ENCODE measurements around the gene SPHK1. TPM values are rescaled to one million over a fixed set of nuclear protein-coding genes. Genes with fewer than 3 reads are reported as not detected.
A peak's percentile ranks its signal among the peaks of the same experiment; 100 is the strongest.

Gene SPHK1
- total and polyA plus RNA-seq, 2 experiments from 2014 or later, result 72.3 to 113 TPM

DNA sequence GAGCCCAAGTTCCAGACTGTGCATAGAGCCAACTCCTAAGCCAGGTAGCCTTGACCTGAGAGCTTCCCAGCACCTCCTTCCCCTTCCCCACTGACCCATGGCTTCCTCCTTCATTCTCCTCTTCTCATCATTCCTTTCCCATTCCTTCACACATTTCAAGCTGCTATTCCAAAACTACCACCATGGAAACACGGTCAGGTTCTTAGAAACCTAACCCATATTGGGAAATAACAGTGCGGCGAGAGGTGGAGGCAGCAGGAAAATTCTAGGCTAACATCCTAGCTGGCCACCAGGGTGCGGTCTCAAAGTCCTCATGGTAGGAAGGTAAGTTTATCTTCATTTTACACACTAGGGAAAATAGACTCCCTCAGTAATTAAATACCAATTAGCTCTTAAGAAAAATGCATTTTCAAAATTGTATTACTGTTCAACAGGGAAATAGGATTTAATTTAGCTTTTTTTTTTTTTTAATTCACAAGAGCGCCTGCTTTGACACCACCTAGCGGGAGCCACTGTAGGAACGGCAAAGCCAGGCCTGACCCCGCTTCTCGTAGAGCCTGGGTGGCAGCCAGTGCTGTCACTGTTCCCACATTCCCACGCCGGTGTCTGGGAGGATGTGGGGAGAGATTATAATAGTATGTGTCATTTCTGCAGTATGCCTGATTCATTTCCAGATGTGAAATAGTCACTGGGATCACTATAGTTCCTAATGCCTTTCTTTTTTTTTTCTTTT lies 14.0 kb upstream of the SPHK1 start:
- H4K20me1 ChIP-seq (ENCODE audit: insufficient read depth), result no peaks in the 10 kb centered on the region
- TF ChIP-seq EZH2 (IDR thresholded peaks at IDR 0.05; ENCODE audit: insufficient read depth, poor library complexity, severe bottlenecking) (no peak), EZH2phosphoT487 (IDR thresholded peaks at IDR 0.05; ENCODE audit: insufficient read depth, low read depth) (no peak)
- H3K9me2 ChIP-seq (ENCODE audit: insufficient read depth), result no peaks in the 10 kb centered on the region
- H3K9ac ChIP-seq, result peak overlapping the region; percentile 79
- in situ Hi-C loops (cut with MboI), result no loop called here
- H3K4me1 ChIP-seq (ENCODE audit: insufficient read depth), result peaks cover 47% of the 10 kb centered on the region
- peaks cover 8% of the 10 kb centered on the region; the same call in 1 of the 2 replicates for H3K79me2 ChIP-seq (ENCODE audit: insufficient read depth)
- 0 out of 2 replicates have a peak overlapping the region, but pooled peaks have one; percentile 23 for H2AFZ ChIP-seq
- peak; percentile 99 for DNase-seq
- H3F3A ChIP-seq (ENCODE audit: insufficient read depth), result peaks cover 42% of the 10 kb centered on the region
- no peaks in the 10 kb centered on the region for H3K36me3 ChIP-seq (ENCODE audit: low read depth)
- H3K4me3 ChIP-seq, result peak overlapping the region; percentile 28; the same call in 1 of the 2 replicates
- peak overlapping the region; percentile 63 for H3K4me2 ChIP-seq (ENCODE audit: unreplicated experiment)
- no peaks in the 10 kb centered on the region for H3K27me3 ChIP-seq (replicated peaks; ENCODE audit: insufficient read depth)
- H3K9me3 ChIP-seq (ENCODE audit: low read depth), result no peaks in the 10 kb centered on the region
- peak overlapping the region; percentile 99 for H3K27ac ChIP-seq
- WGBS, 2 experiments (ENCODE audit: low coverage in 1 of 2, low lambda C conversion rate in 2 of 2, missing lambda C conversion rate in 2 of 2), result 15 to 17% methylated on average over 11 of the region's 11 CpGs

GRCh38 chr17:76371656-76372628 lies 12.5 kb upstream of the SPHK1 start:
- H3K27ac ChIP-seq, result peak overlapping the region; percentile 99
- no peak overlapping the region for H3K4me3 ChIP-seq
- peaks cover 8% of the 10 kb centered on the region; the same call in 1 of the 2 replicates for H3K79me2 ChIP-seq (ENCODE audit: insufficient read depth)
- no peak for TF ChIP-seq EZH2phosphoT487 (IDR thresholded peaks at IDR 0.05; ENCODE audit: insufficient read depth, low read depth)
- no peak for TF ChIP-seq EZH2 (IDR thresholded peaks at IDR 0.05; ENCODE audit: insufficient read depth, poor library complexity, severe bottlenecking)
- no peaks in the 10 kb centered on the region for H3K27me3 ChIP-seq (replicated peaks; ENCODE audit: insufficient read depth)
- no peaks in the 10 kb centered on the region for H3K9me2 ChIP-seq (ENCODE audit: insufficient read depth)
- peak overlapping the region; percentile 62 for H3K4me2 ChIP-seq (ENCODE audit: unreplicated experiment)
- 48 to 52% methylated on average over 16 of the region's 16 CpGs for WGBS, 2 experiments (ENCODE audit: low coverage in 1 of 2, low lambda C conversion rate in 2 of 2, missing lambda C conversion rate in 2 of 2)
- no peaks in the 10 kb centered on the region for H3K9me3 ChIP-seq (ENCODE audit: low read depth)
- no peaks in the 10 kb centered on the region for H3K36me3 ChIP-seq (ENCODE audit: low read depth)
- H2AFZ ChIP-seq, result no peak overlapping the region
- peak; percentile 98 for DNase-seq
- H4K20me1 ChIP-seq (ENCODE audit: insufficient read depth), result no peaks in the 10 kb centered on the region
- peaks cover 42% of the 10 kb centered on the region for H3F3A ChIP-seq (ENCODE audit: insufficient read depth)
- in situ Hi-C loops (cut with MboI), result no loop called here
- peaks cover 47% of the 10 kb centered on the region for H3K4me1 ChIP-seq (ENCODE audit: insufficient read depth)
- H3K9ac ChIP-seq, result peak overlapping the region; percentile 79

DNA sequence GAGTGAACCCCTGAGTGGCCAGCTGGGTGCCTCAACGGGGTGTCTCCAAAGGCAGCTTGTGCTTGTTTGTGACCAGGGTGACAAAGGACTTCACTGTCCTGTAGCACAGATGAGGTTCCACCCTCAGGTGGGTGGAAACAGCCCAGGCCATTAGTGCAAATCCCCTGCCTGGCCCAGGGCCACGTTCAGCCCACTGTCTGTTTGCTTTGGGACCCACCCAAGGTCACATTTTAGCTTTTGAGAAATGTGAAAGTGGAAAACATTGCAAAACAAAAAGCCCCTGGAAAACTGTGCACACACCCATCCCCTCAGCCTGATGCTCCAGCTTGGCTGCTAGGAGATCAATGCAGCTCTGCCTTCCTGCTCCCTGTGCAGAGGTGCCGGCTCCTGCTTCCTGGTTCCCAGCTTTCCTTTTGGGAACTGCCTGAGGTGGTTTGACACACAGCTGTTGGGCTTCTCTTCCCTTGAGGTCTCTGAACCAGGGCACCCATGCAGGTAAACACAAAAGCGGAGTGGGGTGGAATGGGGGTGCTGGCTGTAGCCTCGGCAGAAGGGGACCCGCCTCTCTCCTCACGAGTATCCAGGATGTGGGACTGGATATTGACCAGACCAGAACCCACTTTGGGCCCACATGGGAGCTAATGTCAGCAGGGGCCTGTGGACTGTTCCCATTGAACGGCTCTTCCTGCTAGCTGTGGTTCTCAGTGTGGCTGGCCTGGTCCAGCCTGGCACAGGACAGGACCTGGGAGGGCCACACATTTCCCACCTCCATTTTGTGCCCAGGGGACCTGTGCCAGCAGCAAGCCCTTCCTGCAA lies 7.9 kb upstream of the SPHK1 start:
- no peaks in the 10 kb centered on the region for H3K36me3 ChIP-seq (ENCODE audit: low read depth)
- no peak for DNase-seq

More for the DNA sequence above, 7.9 kb upstream of the SPHK1 start:
- TF ChIP-seq EZH2phosphoT487 (IDR thresholded peaks at IDR 0.05; ENCODE audit: insufficient read depth, low read depth) (no peak), EZH2 (IDR thresholded peaks at IDR 0.05; ENCODE audit: insufficient read depth, poor library complexity, severe bottlenecking) (no peak)
- in situ Hi-C loops (cut with MboI), result no loop called here
- WGBS, 2 experiments (ENCODE audit: low coverage in 1 of 2, low lambda C conversion rate in 2 of 2, missing lambda C conversion rate in 2 of 2), result 81 to 85% methylated on average over 8 of the region's 8 CpGs
- no peaks in the 10 kb centered on the region for H3K9me3 ChIP-seq (ENCODE audit: low read depth)
- H3K27ac ChIP-seq, result no peak overlapping the region
- no peak overlapping the region for H2AFZ ChIP-seq
- no peak overlapping the region for H3K4me3 ChIP-seq
- H3K9ac ChIP-seq, result no peak overlapping the region
- no peaks in the 10 kb centered on the region for H4K20me1 ChIP-seq (ENCODE audit: insufficient read depth)
- H3K9me2 ChIP-seq (ENCODE audit: insufficient read depth), result no peaks in the 10 kb centered on the region
- no peak overlapping the region for H3K4me2 ChIP-seq (ENCODE audit: unreplicated experiment)
- H3K4me1 ChIP-seq (ENCODE audit: insufficient read depth), result peaks cover 20% of the 10 kb centered on the region
- no peaks in the 10 kb centered on the region for H3K27me3 ChIP-seq (replicated peaks; ENCODE audit: insufficient read depth)
- peaks cover 24% of the 10 kb centered on the region for H3F3A ChIP-seq (ENCODE audit: insufficient read depth)
- H3K79me2 ChIP-seq (ENCODE audit: insufficient read depth), result peaks cover 7% of the 10 kb centered on the region; the same call in 1 of the 2 replicates
